Activated CD8-positive, alpha-beta memory T cell treated with anti-CD3 and anti-CD28 coated beads for 4 hours (primary cell): ENCODE measurements around the gene RIOX2.

ENCODE experiments used
- DNase-seq, 2 donors: peaks; one replicate each; pipeline ENCODE4 v3.0.0-alpha.2; 2020; ENCODE audit warnings: low read depth in 2 of 2

RIOX2 gene

DNA sequence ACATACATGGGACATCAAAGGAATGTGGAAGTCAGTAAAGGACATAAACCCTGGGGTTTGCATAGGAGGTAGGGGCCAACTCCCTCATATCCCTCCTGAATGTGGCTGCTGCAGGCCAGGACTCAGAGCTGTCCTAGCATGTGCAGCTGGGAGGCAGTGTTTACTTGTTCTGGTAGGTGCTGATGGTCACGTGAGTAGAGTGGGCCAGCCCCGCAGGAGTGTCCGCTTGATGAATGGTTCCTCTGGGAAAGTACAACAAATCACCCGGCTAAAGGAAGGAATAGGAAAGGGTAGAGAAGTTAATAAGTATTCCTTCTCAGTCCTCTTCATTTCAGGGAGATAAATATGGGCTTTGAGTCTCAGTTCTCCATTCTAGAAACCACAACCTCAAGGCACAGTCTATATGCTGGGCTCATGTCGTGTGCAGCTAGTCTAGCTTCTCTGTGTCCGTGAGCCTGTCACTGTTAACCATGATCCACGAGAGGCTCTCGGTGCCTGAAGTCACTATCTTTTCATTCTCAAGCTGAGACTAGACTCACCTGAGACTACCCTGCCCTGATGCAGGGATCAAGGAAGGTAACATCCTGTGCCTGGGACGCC is 17.9 kb downstream of the RIOX2 start:
- DNase-seq: no peak

DNA sequence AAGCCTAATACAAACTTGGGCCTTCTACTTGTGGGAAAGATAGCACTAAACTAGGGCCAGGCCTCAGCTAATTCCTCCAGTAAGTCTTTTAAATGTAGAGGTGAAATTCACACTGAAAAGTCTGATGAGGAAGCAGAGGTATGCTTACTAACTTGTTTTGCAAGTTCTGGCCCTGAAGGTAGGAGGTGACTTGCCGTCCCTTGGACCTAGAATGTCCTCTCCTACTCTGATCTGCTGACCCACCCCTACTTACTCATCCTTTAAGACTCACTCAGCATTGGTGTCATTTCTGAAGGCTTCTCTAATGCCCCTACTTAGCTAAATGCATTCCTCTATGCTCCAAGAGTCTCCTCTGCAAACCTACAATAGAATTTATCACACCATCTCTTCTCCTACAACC is 19.4 kb downstream of the RIOX2 start:
- DNase-seq: no peak

- no peak for DNase-seq
These were observed 20.0 kb downstream of the RIOX2 start for GRCh38 chr3:97952280-97952679.

GRCh38 chr3:97950360-97950759 is 21.9 kb downstream of the RIOX2 start:
- no peak for DNase-seq

- no peak for DNase-seq
These were observed 22.5 kb downstream of the RIOX2 start for GRCh38 chr3:97949743-97950142.

DNA sequence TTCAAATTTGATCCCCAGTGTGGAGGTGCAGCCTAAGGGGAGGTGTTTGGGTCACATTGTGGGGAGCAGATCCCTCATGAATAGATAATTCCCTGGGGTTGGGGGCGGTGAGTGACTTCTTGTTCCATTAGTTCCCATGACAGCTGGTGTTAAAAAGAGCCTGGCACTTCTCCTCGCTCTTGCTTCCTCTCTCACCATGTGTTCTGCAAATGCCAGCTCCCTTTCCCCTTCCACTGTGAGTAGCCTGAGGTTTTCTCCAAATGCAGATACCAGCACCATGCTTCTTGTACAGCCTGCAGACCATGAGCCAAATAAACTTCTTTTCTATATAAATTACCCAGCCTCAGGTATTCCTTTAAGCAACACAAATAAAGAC is 23.1 kb downstream of the RIOX2 start:
- no peak for DNase-seq

GRCh38 chr3:97948351-97949109 is 23.7 kb downstream of the RIOX2 start:
- no peak for DNase-seq

- no peak for DNase-seq
These were observed 29.3 kb downstream of the RIOX2 start for GRCh38 chr3:97942801-97943546.

DNA sequence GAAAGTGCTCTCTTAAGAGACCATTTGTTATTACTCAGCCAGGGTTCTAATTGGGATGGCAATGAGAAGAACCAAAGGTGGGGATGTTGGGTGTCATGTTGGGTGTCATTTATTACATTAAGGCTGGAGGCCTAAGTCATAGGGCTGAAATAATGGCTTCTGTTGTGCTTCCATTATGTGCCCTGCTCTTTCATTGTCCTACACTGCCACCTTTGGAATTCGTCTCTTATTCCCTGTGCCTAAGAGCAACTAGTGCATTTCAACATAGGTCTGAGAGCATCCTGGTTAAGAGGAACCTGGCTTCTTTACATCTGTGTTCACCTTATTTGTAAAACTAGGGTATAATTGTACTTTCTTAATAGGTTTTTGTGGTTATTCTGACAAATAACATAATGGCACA is 32.2 kb downstream of the RIOX2 start:
- DNase-seq: no peak

DNA sequence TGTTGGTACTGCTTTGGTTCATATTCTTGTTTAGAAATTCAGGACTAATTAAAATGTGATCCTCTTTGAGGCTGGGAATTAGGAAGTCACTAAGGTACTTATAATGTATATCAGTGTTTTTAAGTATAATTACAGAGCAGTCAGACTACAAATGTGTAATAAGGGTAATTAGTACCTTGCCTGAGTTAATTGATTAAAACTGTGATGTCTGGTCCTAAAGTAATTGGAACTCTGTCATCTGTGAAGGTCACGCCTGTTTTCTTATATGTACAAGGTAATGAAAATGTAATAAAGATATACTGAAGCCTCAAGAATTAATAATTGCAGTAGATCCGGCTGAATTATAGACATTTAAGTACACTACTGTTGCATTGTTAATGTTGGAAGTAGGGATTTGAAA is 32.8 kb downstream of the RIOX2 start:
- no peak for DNase-seq

DNA sequence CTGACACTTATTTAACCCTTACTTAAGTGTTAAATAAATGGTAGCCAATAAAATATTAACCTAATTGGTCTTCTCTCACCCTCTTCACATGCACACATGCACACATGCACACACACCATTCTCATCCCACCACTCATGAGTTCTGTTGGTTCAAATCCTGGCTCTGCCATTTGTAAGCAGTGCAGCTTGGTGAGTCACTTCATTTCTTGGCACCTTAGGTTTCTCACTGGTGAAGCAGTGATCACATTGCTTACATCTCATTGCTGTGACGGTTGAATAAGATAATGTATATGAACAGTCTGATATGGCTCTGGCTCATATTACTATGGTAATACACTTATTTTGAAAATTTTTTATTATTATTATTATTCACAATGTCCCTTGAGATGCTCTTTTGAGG is 33.8 kb downstream of the RIOX2 start:
- DNase-seq: no peak

GRCh38 chr3:97937205-97937604 is 35.0 kb downstream of the RIOX2 start:
- DNase-seq: no peak

- no peak for DNase-seq
These were observed 36.4 kb downstream of the RIOX2 start for GRCh38 chr3:97935842-97936241.

- DNase-seq: no peak
These were observed 37.1 kb downstream of the RIOX2 start for GRCh38 chr3:97934980-97935695.

GRCh38 chr3:97932387-97932801 is 39.8 kb downstream of the RIOX2 start:
- no peak for DNase-seq

DNA sequence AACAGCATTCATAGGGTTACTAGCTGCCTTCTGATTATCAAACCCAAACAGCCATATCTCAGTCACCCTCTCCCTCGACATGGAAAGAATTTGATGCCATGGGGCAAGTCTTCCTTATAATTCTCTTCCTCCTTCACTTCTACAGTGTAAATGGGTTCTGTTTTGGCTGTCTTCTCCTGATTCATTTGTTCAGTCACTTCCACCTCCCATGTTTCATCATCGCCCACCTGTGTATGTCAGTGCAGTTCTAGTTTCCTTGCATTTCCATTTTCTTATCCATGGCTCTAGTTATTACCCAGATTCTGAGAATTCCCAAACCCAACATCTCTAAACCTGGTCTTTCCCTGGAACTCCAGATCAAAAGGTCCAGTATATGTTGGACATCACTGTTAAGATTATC is 41.0 kb downstream of the RIOX2 start:
- DNase-seq: no peak

DNA sequence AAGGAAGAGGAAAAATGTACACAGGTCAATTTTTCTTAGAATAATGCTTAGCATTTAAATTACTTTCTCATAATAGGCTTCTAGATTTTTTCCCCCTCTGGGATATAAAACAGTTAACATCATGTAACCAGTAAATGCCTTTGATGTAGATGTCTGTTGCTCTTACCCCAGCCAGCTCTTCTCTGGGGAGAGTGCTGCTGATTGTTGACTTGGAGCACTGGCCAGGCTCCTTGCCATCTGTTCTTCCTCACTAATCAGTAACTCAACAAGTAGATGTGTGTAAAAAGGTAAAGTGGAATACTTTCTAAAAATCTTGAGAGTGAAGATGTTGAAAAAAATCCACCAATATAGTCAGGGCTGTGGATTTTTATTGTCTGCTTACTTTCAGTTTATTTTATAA is 42.2 kb downstream of the RIOX2 start:
- no peak for DNase-seq

- DNase-seq: no peak
These were observed 43.2 kb downstream of the RIOX2 start for GRCh38 chr3:97928986-97929385.

GRCh38 chr3:97927704-97928103 is 44.5 kb downstream of the RIOX2 start:
- no peak for DNase-seq

DNA sequence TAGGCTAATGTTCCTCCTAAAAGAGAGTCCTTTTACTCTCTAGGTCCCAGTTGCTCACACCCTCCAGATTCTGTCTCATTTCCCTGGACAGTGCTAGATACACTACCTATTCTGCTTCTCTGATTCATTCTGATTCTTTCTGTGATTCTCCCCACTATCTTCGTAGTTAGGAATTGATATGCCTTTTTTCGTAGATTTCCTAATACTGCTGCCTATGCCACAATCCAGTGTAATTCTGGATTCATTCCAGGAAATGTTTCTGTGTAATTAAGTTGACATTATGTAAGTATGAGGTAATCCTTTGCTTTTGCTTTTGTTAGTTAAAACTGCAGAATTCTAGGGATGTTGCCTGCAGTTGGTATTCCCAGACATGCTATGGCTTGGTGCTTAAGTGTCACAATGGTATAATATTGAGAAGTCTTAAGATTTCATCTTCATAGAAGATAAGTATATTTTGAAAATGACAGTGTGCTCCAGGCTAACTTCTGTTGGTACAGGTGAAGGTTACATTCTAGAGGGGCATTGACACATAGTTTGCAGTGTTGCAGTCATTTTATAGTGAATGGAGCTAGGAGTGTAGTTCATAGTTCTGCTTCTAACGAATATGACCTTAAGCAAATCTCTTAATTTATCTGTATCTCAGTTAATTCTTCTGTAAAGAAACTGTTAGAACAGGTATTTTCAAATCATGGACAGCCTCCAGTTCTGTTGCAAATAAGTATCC is 54.3 kb downstream of the RIOX2 start:
- DNase-seq: no peak

- no peak for DNase-seq
These were observed 55.7 kb downstream of the RIOX2 start for GRCh38 chr3:97916576-97916975.

GRCh38 chr3:97914388-97914787 is 57.8 kb downstream of the RIOX2 start:
- DNase-seq: no peak
